ENCODE data around the gene CRYBA2. TPM values are rescaled to one million over a fixed set of nuclear protein-coding genes. Genes with fewer than 3 reads are reported as not detected.

Gene CRYBA2
- total and polyA plus RNA-seq, 2 experiments from 2014 or later = 0.90 TPM; not detected in 1

GRCh38 chr2:219018726-219019125 lies 25.5 kb upstream of the CRYBA2 start:
- no peaks in the 10 kb centered on the region for H3K9me3 ChIP-seq (ENCODE audit: low read depth)
- H4K20me1 ChIP-seq (ENCODE audit: insufficient read depth, poor library complexity, severe bottlenecking) = no peaks in the 10 kb centered on the region
- H3K79me2 ChIP-seq = no peaks in the 10 kb centered on the region
- TF ChIP-seq CTCF (IDR thresholded peaks at IDR 0.05; ENCODE audit: poor library complexity) (no peak), EZH2phosphoT487 (IDR thresholded peaks at IDR 0.05; ENCODE audit: low read depth, severe bottlenecking, unreplicated experiment) (no peak), EZH2 (IDR thresholded peaks at IDR 0.05; ENCODE audit: borderline replicate concordance) (no peak)
- 93% methylated on average over 10 of the region's 10 CpGs for WGBS (ENCODE audit: low lambda C conversion rate, missing lambda C conversion rate)
- H3K36me3 ChIP-seq (replicated peaks; ENCODE audit: insufficient read depth, low read depth) = no peaks in the 10 kb centered on the region
- no peaks in the 10 kb centered on the region for H3K27me3 ChIP-seq
- H2AFZ ChIP-seq = no peak overlapping the region
- no peak for DNase-seq (ENCODE audit: low spot score)
- H3K9me2 ChIP-seq (replicated peaks; ENCODE audit: insufficient read depth) = no peaks in the 10 kb centered on the region
- H3K4me1 ChIP-seq (ENCODE audit: insufficient read depth) = no peaks in the 10 kb centered on the region
- H3K4me3 ChIP-seq = no peak overlapping the region
- no peak overlapping the region for H3K27ac ChIP-seq
- no peak overlapping the region for H3K4me2 ChIP-seq

- TF ChIP-seq EZH2 (IDR thresholded peaks at IDR 0.05; ENCODE audit: borderline replicate concordance) (no peak), EZH2phosphoT487 (IDR thresholded peaks at IDR 0.05; ENCODE audit: low read depth, severe bottlenecking, unreplicated experiment) (no peak), CTCF (IDR thresholded peaks at IDR 0.05; ENCODE audit: poor library complexity) (no peak)
Observed at GRCh38 chr2:219018286-219018685, 25.1 kb upstream of the CRYBA2 start.

GRCh38 chr2:219017201-219017931 lies 24.1 kb upstream of the CRYBA2 start:
- H3K36me3 ChIP-seq (replicated peaks; ENCODE audit: insufficient read depth, low read depth) = no peaks in the 10 kb centered on the region
- H4K20me1 ChIP-seq (ENCODE audit: insufficient read depth, poor library complexity, severe bottlenecking) = no peaks in the 10 kb centered on the region
- no peaks in the 10 kb centered on the region for H3K9me2 ChIP-seq (replicated peaks; ENCODE audit: insufficient read depth)
- peaks cover 3% of the 10 kb centered on the region for H3K27me3 ChIP-seq
- H3K4me2 ChIP-seq = no peak overlapping the region
- H2AFZ ChIP-seq = no peak overlapping the region
- H3K4me3 ChIP-seq = no peak overlapping the region
- H3K27ac ChIP-seq = no peak overlapping the region
- DNase-seq (ENCODE audit: low spot score) = no peak
- WGBS (ENCODE audit: low lambda C conversion rate, missing lambda C conversion rate) = 91% methylated on average over 14 of the region's 14 CpGs
- H3K9me3 ChIP-seq (ENCODE audit: low read depth) = no peaks in the 10 kb centered on the region
- no peaks in the 10 kb centered on the region for H3K79me2 ChIP-seq
- TF ChIP-seq EZH2 (IDR thresholded peaks at IDR 0.05; ENCODE audit: borderline replicate concordance) (no peak), EZH2phosphoT487 (IDR thresholded peaks at IDR 0.05; ENCODE audit: low read depth, severe bottlenecking, unreplicated experiment) (no peak), CTCF (IDR thresholded peaks at IDR 0.05; ENCODE audit: poor library complexity) (no peak)
- no peaks in the 10 kb centered on the region for H3K4me1 ChIP-seq (ENCODE audit: insufficient read depth)

More at GRCh38 chr2:219018286-219018685, 25.1 kb upstream of the CRYBA2 start:
- no peak overlapping the region for H3K4me3 ChIP-seq
- H4K20me1 ChIP-seq (ENCODE audit: insufficient read depth, poor library complexity, severe bottlenecking) = no peaks in the 10 kb centered on the region
- no peaks in the 10 kb centered on the region for H3K79me2 ChIP-seq
- peaks cover 3% of the 10 kb centered on the region for H3K27me3 ChIP-seq
- H3K9me3 ChIP-seq (ENCODE audit: low read depth) = no peaks in the 10 kb centered on the region
- H3K27ac ChIP-seq = no peak overlapping the region
- no peaks in the 10 kb centered on the region for H3K36me3 ChIP-seq (replicated peaks; ENCODE audit: insufficient read depth, low read depth)
- no peak overlapping the region for H3K4me2 ChIP-seq
- no peak overlapping the region for H2AFZ ChIP-seq
- no peaks in the 10 kb centered on the region for H3K4me1 ChIP-seq (ENCODE audit: insufficient read depth)
- H3K9me2 ChIP-seq (replicated peaks; ENCODE audit: insufficient read depth) = no peaks in the 10 kb centered on the region
- no peak for DNase-seq (ENCODE audit: low spot score)
- WGBS (ENCODE audit: low lambda C conversion rate, missing lambda C conversion rate) = 90% methylated on average over 7 of the region's 7 CpGs

Measured in hepatocyte (in vitro differentiated cells).